Gastrocnemius medialis (tissue), 4 donors: ENCODE data around the gene DMBX1. TPM values are rescaled to one million over a fixed set of nuclear protein-coding genes. Genes with fewer than 3 reads are reported as not detected.

Source experiments
- ATAC-seq, 2 donors: fragments of 150-250 bp; one replicate each; pipeline ENCODE4 v1.9.1; 2016
- DNase-seq, 2 donors: peaks; one replicate each; pipeline ENCODE4 v3.0.0-alpha.2; 2019
- H3K27ac ChIP-seq, 4 donors: fragments of 200-600 bp; sonication (generic); 1 replicate in 1 of 4; 2 replicates in 3 of 4; pipeline ENCODE4 v1.5.1; 2016 to 2018; ENCODE audit warnings: mild to moderate bottlenecking in 2 of 4, moderate library complexity in 1 of 4
- H3K27me3 ChIP-seq, 3 donors: fragments of 200-600 bp; sonication (generic) in 2 of 3; 1 replicate in 1 of 3; 2 replicates in 2 of 3; pipeline versions ENCODE4 v1.5.1 to v1.6.0; 2016 to 2019; ENCODE audit warnings: mild to moderate bottlenecking in 1 of 3, moderate library complexity in 1 of 3
- H3K36me3 ChIP-seq, 2 donors: fragments of 200-600 bp; sonication (generic) in 1 of 2; one replicate each; pipeline ENCODE4 v1.5.1; 2017 to 2018
- H3K4me1 ChIP-seq, 2 donors: fragments of 200-600 bp; sonication (generic) in 1 of 2; one replicate each; pipeline ENCODE4 v1.5.1; 2016 to 2017; ENCODE audit warnings: mild to moderate bottlenecking in 2 of 2
- H3K4me3 ChIP-seq, 4 donors: fragments of 200-600 bp; sonication (generic) in 3 of 4; 1 replicate in 1 of 4; 2 replicates in 3 of 4; pipeline ENCODE4 v1.5.1; 2016 to 2019; ENCODE audit warnings: mild to moderate bottlenecking in 2 of 4
- H3K9me3 ChIP-seq, 3 donors: fragments of 200-600 bp; sonication (generic) in 2 of 3; 1 replicate in 1 of 3; 2 replicates in 2 of 3; pipeline ENCODE4 v1.5.1; 2016 to 2019
- CTCF ChIP-seq, 5 experiments: fragments of 450-650 bp in 3 of 5; fragments of 200-600 bp in 2 of 5; sonication (generic) in 2 of 5; IDR thresholded peaks in 4 of 5; conservative IDR thresholded peaks in 1 of 5; 1 replicate in 4 of 5; 2 replicates in 1 of 5; pipeline ENCODE4 v1.5.1; 2016 to 2019; ENCODE audit warnings: antibody characterized with exemption in 5 of 5, mild to moderate bottlenecking in 3 of 5, moderate library complexity in 3 of 5
- POLR2A ChIP-seq, 2 donors: fragments of 450-650 bp; IDR thresholded peaks; one replicate each; pipeline ENCODE4 v1.6.1; 2017; ENCODE audit warnings: antibody characterized with exemption in 2 of 2, mild to moderate bottlenecking in 2 of 2, moderate library complexity in 2 of 2
- in situ Hi-C, 4 donors: fragments of 200-750 bp; cut with MboI; loops; one replicate each; pipeline versions ENCODE4 v1.15.0 to v1.8.0; 2017; ENCODE audit warnings: low sequenced_read_pairs in 4 of 4
- intact Hi-C: fragments of 100-400 bp; cut with DNase I; formaldehyde crosslinking; loops from one replicate; pipeline ENCODE4 v1.15.1; 2023; ENCODE audit warnings: low total_unique reads
- total RNA-seq, 4 donors: library from RNA; depleted of rRNA; stranded (reverse); fragments of >200 nt; gene quantifications; one replicate each; pipeline versions ENCODE4 v1.1.0 to v1.2.3, GENCODE V29; 2016

DMBX1 gene
- total RNA-seq, 4 donors from 2014 or later, result not detected

GRCh38 chr1:46487818-46488218 lies 1.8 kb upstream of the DMBX1 start:
- ATAC-seq (no peak), DNase-seq (no peak)
- Histone ChIP-seq H3K27ac (no peak overlapping the region), H3K4me1 (peaks cover 8 to 9% of the 10 kb centered on the region in 2 donors), H3K4me3 (no peak overlapping the region), H3K36me3 (no peaks in the 10 kb centered on the region), H3K9me3 (no peaks in the 10 kb centered on the region), H3K27me3 (peaks cover 75 to 94% (median 89%) of the 10 kb centered on the region in 3 donors)
- in situ Hi-C loops (no loop called here), intact Hi-C loops (no loop called here)
- no peak for TF ChIP-seq POLR2A (IDR thresholded peaks at IDR 0.05)
- no peak for TF ChIP-seq CTCF (IDR thresholded peaks at IDR 0.05 in 4 of 5, conservative IDR thresholded peaks at IDR 0.05 in 1 of 5)

- ATAC-seq (no peak), DNase-seq (no peak)
- Histone ChIP-seq H3K4me3 (no peak overlapping the region), H3K36me3 (no peaks in the 10 kb centered on the region), H3K27me3 (peaks cover 82 to 95% (median 93%) of the 10 kb centered on the region in 3 donors), H3K27ac (no peak overlapping the region), H3K4me1 (peaks cover 8 to 9% of the 10 kb centered on the region in 2 donors), H3K9me3 (no peaks in the 10 kb centered on the region)
- intact Hi-C loops, result no loop called here
- TF ChIP-seq POLR2A (IDR thresholded peaks at IDR 0.05), result no peak
- TF ChIP-seq CTCF (IDR thresholded peaks at IDR 0.05 in 4 of 5, conservative IDR thresholded peaks at IDR 0.05 in 1 of 5), result no peak
- in situ Hi-C loops, result no loop called here
Observed at GRCh38 chr1:46488343-46489168, 1.1 kb upstream of the DMBX1 start.

- no peaks in the 10 kb centered on the region for H3K9me3 ChIP-seq
- no peak overlapping the region for H3K27ac ChIP-seq
- TF ChIP-seq POLR2A (IDR thresholded peaks at IDR 0.05) (no peak), CTCF (IDR thresholded peaks at IDR 0.05 in 4 of 5, conservative IDR thresholded peaks at IDR 0.05 in 1 of 5) (no peak)
- peaks cover 8 to 9% of the 10 kb centered on the region in 2 donors for H3K4me1 ChIP-seq
- DNase-seq (no peak), ATAC-seq (peak in 1 of 2 donors; percentile 21)
- in situ Hi-C loops (no loop called here), intact Hi-C loops (no loop called here)
- peak overlapping the region; percentile 29 to 65 (median 42) for H3K4me3 ChIP-seq
- peaks cover 89 to 97% (median 93%) of the 10 kb centered on the region in 3 donors for H3K27me3 ChIP-seq
- H3K36me3 ChIP-seq, result no peaks in the 10 kb centered on the region
Observed at GRCh38 chr1:46489169-46489637, 433 bp upstream of the DMBX1 start.

GRCh38 chr1:46490406-46490655 lies 695 bp downstream of the DMBX1 start:
- ATAC-seq (no peak), DNase-seq (no peak)
- no peak for TF ChIP-seq POLR2A (IDR thresholded peaks at IDR 0.05)
- Histone ChIP-seq H3K9me3 (no peaks in the 10 kb centered on the region), H3K4me1 (peaks cover 8 to 9% of the 10 kb centered on the region in 2 donors), H3K27ac (no peak overlapping the region), H3K27me3 (peaks cover 85 to 90% (median 89%) of the 10 kb centered on the region in 3 donors), H3K4me3 (peak overlapping the region; percentile 29 to 65 (median 42)), H3K36me3 (no peaks in the 10 kb centered on the region)
- in situ Hi-C loops, result no loop called here
- intact Hi-C loops, result no loop called here

- Histone ChIP-seq H3K27me3 (peaks cover 80 to 87% (median 84%) of the 10 kb centered on the region in 3 donors), H3K4me1 (peaks cover 8 to 9% of the 10 kb centered on the region in 2 donors), H3K4me3 (peak overlapping the region; percentile 29 to 65 (median 42)), H3K27ac (no peak overlapping the region), H3K36me3 (no peaks in the 10 kb centered on the region), H3K9me3 (no peaks in the 10 kb centered on the region)
- ATAC-seq (no peak), DNase-seq (no peak)
- in situ Hi-C loops, result no loop called here
- intact Hi-C loops, result no loop called here
- no peak for TF ChIP-seq CTCF (IDR thresholded peaks at IDR 0.05 in 4 of 5, conservative IDR thresholded peaks at IDR 0.05 in 1 of 5)
- TF ChIP-seq POLR2A (IDR thresholded peaks at IDR 0.05), result no peak
Observed at GRCh38 chr1:46490656-46491442, 1.2 kb downstream of the DMBX1 start.
